Measurements from ENCODE around the gene HS6ST3.

Gene HS6ST3

GRCh38 chr13:96422002-96422401 lies 332.1 kb downstream of the HS6ST3 start:
- no peak for DNase-seq (ENCODE audit: low read depth)
- H3K4me3 ChIP-seq (ENCODE audit: low read length), result no peak overlapping the region
- TF ChIP-seq CTCF (conservative IDR thresholded peaks at IDR 0.05; ENCODE audit: low read length), result no peak

GRCh38 chr13:96426167-96426566 lies 336.3 kb downstream of the HS6ST3 start:
- TF ChIP-seq CTCF (conservative IDR thresholded peaks at IDR 0.05; ENCODE audit: low read length), result no peak
- H3K4me3 ChIP-seq (ENCODE audit: low read length), result no peak overlapping the region
- DNase-seq (ENCODE audit: low read depth), result no peak

- no peak for TF ChIP-seq CTCF (conservative IDR thresholded peaks at IDR 0.05; ENCODE audit: low read length)
- no peak for DNase-seq (ENCODE audit: low read depth)
- no peak overlapping the region for H3K4me3 ChIP-seq (ENCODE audit: low read length)
Observed at GRCh38 chr13:96428911-96429310, 339.0 kb downstream of the HS6ST3 start.

- DNase-seq (ENCODE audit: low read depth), result no peak
- TF ChIP-seq CTCF (conservative IDR thresholded peaks at IDR 0.05; ENCODE audit: low read length), result no peak
- H3K4me3 ChIP-seq (ENCODE audit: low read length), result no peak overlapping the region
Observed at GRCh38 chr13:96431044-96431581, 341.2 kb downstream of the HS6ST3 start.

GRCh38 chr13:96444676-96445075 lies 354.8 kb downstream of the HS6ST3 start:
- no peak for DNase-seq (ENCODE audit: low read depth)
- TF ChIP-seq CTCF (conservative IDR thresholded peaks at IDR 0.05; ENCODE audit: low read length), result no peak
- H3K4me3 ChIP-seq (ENCODE audit: low read length), result no peak overlapping the region

- DNase-seq (ENCODE audit: low read depth), result no peak
- H3K4me3 ChIP-seq (ENCODE audit: low read length), result no peak overlapping the region
- no peak for TF ChIP-seq CTCF (conservative IDR thresholded peaks at IDR 0.05; ENCODE audit: low read length)
Observed at GRCh38 chr13:96449920-96450319, 360.0 kb downstream of the HS6ST3 start.

GRCh38 chr13:96450326-96451020 lies 360.6 kb downstream of the HS6ST3 start:
- no peak for TF ChIP-seq CTCF (conservative IDR thresholded peaks at IDR 0.05; ENCODE audit: low read length)
- DNase-seq (ENCODE audit: low read depth), result no peak
- H3K4me3 ChIP-seq (ENCODE audit: low read length), result no peak overlapping the region

Data from AG10803 (cell line).